PC-9 (cell line): ENCODE data around the gene TOPAZ1.

Experiments used
- EZH2 ChIP-seq: fragments of 200-600 bp; sonication (generic); IDR thresholded peaks from 2 replicates; pipeline ENCODE4 v1.8.0; 2017; ENCODE audit warnings: antibody characterized with exemption, low read depth
- TF ChIP-seq, protein P1 (sequence below): fragments of 200-600 bp; sonication (generic); conservative IDR thresholded peaks from 2 replicates; pipeline ENCODE4 v1.6.1; 2017; ENCODE audit warnings: mixed run types, antibody characterized with exemption, mild to moderate bottlenecking, moderate library complexity

DNA sequence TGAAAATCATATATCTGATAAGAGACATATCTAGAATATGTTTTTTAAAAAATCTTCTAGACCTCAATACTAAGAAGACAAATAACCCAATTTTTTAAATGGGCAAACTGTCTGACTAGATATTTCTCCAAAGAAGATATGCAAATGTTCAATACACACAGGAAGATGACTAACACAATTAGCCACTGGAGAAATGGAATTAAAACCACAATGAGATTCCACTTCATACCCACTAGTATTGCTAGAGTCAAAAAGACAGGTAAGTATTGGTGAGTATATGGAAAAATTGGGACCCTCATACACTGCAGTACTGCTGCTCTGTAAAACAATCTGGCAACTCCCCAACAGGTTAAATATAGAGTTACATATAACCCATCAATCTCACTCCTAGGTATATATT, 33.1 kb upstream of the TOPAZ1 start:
- no peak for TF ChIP-seq EZH2
- TF ChIP-seq, protein P1, sequence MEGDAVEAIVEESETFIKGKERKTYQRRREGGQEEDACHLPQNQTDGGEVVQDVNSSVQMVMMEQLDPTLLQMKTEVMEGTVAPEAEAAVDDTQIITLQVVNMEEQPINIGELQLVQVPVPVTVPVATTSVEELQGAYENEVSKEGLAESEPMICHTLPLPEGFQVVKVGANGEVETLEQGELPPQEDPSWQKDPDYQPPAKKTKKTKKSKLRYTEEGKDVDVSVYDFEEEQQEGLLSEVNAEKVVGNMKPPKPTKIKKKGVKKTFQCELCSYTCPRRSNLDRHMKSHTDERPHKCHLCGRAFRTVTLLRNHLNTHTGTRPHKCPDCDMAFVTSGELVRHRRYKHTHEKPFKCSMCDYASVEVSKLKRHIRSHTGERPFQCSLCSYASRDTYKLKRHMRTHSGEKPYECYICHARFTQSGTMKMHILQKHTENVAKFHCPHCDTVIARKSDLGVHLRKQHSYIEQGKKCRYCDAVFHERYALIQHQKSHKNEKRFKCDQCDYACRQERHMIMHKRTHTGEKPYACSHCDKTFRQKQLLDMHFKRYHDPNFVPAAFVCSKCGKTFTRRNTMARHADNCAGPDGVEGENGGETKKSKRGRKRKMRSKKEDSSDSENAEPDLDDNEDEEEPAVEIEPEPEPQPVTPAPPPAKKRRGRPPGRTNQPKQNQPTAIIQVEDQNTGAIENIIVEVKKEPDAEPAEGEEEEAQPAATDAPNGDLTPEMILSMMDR: no peak
